Measurements from ENCODE around the gene DHX30. TPM values are rescaled to one million over a fixed set of nuclear protein-coding genes. Genes with fewer than 3 reads are reported as not detected.

The DHX30 gene
- total RNA-seq, 1 donor from 2014 or later = 56.0 TPM

GRCh38 chr3:47852604-47853602, 50.0 kb downstream of the DHX30 start:
- DNase-seq (ENCODE audit: low read depth in 2 of 2) = no peak

DNA sequence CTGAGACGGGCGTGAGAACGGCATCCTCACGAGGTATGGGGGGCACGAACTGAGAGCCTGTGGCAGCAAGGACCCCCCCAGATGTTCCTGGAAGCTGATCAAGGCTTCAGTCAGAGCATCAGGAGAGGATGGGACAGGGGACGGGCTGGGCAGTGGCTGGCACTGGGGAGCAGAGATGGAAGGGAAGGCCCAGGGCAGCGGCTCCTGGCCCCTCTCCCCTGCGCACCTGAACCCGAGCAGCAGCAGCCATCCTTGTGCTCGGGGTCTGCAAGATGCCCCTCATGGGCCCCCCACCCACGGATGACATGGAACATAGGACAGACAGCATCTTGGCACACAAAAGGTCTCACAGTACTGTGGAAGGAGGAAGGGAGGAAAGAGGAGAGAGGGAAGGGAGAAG, 51.3 kb downstream of the DHX30 start:
- DNase-seq (ENCODE audit: low read depth in 2 of 2) = no peak

DNA sequence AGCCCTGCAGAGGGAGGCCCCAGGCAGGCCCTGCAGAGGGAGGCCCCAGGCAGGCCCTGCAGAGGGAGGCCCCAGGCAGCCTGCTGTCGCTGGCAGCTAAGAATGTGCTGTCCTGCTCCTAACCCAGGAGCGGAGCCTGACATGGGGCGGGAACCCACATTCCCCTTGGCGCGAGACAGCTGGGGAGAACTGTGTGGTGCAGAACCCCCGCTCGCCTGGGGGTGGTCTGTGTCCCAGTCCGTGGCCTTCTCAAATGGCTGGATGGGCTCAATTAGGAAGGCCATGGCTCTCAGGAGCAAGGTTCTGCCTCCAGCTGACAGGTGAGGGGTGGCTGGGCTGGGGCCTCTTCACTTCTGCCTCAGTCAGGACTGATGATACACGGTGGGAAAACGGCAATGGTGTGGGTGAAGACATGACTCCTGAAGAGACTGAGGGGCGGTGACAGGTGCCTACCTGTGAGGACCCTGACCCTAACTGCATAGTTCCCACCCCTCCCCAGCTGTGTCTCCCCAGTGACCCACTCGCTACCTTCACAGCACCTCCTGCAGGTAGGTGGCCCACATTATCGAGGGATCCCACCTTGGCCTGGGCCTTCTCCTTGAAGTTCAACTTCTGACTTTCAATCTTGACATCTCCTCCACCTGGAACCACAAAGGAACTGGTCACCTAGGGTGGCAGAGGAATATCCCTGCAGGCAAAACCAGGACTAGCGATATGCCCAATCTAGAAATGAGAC, 52.0 kb downstream of the DHX30 start:
- DNase-seq (ENCODE audit: low read depth in 2 of 2) = no peak

- no peak for DNase-seq (ENCODE audit: low read depth in 2 of 2)
These were observed 52.8 kb downstream of the DHX30 start for GRCh38 chr3:47855461-47856383.

DNA sequence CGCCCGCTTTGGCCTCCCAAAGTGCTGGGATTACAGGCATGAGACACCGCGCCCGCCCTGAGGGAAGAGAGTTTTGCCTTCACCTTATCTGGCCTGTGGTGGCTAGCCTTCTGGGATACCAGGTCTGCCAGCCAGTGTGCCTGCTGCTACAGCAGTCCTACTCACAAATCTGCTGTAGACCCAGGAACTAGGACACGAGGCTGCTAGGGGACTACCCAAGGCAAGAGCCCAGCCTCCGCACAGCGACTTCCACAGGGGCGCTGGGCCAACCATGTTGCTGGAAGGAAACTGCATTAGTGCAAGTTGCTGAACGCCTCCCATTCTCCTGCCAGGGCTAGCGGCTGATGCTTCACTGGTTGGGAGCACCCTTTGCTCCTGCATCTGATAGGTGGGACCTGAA, 53.7 kb downstream of the DHX30 start:
- DNase-seq (ENCODE audit: low read depth in 2 of 2) = no peak

DNA sequence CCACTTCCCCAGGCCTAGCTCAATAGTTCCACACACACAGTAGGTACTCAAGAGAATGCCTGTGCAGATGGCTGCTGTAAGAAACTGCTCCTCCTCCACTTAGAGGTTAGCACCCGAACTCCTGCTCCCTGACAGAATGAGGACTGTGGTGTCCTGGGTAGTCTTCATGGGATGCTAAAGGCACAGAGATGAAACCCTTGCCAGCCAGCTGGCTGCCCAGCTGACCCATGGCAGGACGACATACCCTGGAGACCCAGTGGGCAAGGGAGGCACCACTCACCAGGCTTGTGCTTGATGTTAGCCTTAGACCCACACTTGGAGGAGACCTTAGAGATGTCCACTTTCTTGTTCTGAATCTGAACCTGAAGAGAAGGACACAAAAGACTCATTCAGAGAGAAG, 54.2 kb downstream of the DHX30 start:
- DNase-seq (ENCODE audit: low read depth in 2 of 2) = no peak

GRCh38 chr3:47859956-47860605, 57.1 kb downstream of the DHX30 start:
- no peak for DNase-seq (ENCODE audit: low read depth in 2 of 2)

DNA sequence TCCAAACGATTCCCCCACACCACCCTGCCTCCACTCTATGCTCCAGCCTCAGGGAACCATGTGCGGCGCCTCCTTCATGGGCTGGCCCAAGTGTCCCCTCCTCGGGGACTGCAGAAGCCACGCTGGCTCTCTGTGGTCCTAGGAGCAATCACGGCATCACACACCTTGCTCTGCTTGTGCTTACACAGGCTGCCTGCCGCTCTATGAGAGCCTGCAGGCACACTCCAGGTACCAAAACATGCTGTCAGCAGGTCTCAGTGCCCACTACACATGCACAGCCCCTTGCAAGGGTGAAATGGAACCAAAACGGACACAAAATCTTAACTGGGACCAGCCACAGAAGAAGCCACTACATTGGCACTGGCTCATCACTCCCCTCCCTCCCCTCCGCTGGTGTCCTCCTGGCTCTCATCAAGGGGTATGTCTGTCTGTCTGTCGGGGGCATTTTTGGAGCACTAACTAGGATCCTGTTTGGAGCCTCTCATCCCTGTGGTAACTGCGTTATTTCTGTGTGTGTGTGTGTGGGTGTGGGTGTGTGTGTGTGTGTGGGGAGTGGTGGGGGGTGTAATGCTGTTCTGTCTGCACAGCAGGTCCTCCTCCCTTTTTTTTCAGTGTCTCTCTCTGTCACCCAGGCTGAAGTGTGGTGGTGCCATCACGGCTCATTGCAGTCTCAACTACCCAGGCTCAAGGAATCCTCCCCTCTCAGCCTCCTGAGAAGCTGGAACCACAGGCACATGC, 60.6 kb downstream of the DHX30 start:
- DNase-seq (ENCODE audit: low read depth in 2 of 2) = no peak

GRCh38 chr3:47865192-47865591, 62.3 kb downstream of the DHX30 start:
- DNase-seq (ENCODE audit: low read depth in 2 of 2) = peak in 1 of 2 donors; percentile 33

GRCh38 chr3:47867451-47868044, 64.6 kb downstream of the DHX30 start:
- no peak for DNase-seq (ENCODE audit: low read depth in 2 of 2)

GRCh38 chr3:47868306-47868705, 65.4 kb downstream of the DHX30 start:
- no peak for DNase-seq (ENCODE audit: low read depth in 2 of 2)

- DNase-seq (ENCODE audit: low read depth in 2 of 2) = no peak
These were observed 67.2 kb downstream of the DHX30 start for GRCh38 chr3:47870156-47870555.

DNA sequence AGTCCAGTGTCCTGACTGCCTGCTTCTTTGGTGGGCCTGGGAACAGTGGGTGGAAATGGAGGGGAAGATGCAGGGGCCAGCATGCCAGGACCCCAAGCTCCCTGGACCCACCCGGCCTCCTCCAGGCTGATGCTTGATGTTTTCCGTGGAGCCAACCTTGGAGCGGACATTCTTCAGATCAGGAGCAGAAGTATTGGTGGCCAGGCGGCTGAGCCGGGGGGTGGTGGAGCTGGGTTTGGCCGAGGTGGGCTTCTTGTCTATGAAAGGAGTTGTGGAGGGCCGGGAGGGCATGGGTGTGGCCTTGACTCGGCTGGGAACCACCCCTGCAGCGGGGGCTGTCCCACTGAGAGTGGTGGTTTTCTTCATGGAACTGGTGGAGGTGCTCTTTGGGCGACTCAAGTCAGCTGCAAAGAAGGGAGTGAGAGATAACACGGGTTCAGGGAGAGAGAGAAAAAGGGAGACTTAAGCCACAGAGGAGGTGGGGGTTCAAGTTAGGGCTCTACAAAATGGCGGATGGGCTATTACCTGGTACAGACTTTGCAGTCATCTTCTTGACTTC, 67.8 kb downstream of the DHX30 start:
- DNase-seq (ENCODE audit: low read depth in 2 of 2) = no peak

DNA sequence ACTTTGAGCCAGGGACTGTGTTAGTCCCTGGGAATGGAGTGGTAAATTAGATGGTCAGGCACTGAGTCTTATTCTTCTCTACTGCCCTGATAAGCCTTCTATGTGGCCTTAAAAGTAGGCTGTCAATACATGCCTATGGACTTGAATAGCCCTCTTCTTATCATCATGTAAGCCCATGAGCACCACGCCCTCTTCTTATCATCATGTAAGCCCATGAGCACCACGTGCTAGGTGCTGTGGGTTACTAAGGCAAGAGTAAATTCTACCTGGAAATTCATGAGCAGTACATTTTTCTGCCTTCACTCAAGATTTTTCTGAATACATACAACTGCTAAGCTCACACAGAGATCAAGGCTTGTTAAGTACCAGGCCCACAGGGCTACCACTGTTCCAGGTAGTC, 68.5 kb downstream of the DHX30 start:
- no peak for DNase-seq (ENCODE audit: low read depth in 2 of 2)

GRCh38 chr3:47872916-47873315, 70.0 kb downstream of the DHX30 start:
- no peak for DNase-seq (ENCODE audit: low read depth in 2 of 2)

GRCh38 chr3:47874438-47874837, 71.5 kb downstream of the DHX30 start:
- no peak for DNase-seq (ENCODE audit: low read depth in 2 of 2)

- DNase-seq (ENCODE audit: low read depth in 2 of 2) = no peak
These were observed 72.0 kb downstream of the DHX30 start for GRCh38 chr3:47874913-47875312.

DNA sequence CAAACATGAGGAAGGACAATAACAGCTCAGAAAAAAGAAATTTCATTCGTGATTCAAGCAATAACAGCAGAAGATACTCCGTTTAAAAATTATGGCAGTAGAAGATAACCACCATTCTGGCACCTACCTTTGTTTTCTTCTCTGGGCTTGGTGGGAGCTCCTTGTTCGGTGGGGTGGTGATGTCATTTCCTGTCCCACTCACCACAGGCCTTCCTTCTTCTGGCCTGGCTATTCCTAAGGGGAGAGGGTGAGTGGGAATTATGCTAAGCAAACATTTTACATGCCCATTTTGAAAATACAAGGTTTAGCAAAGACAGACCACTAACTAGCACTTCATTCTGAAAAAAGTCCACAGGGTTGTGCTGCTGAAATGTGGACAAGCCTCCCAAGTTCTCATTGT, 74.4 kb downstream of the DHX30 start:
- peak in 1 of 2 donors; percentile 68 for DNase-seq (ENCODE audit: low read depth in 2 of 2)

- peak in 1 of 2 donors; percentile 58 for DNase-seq (ENCODE audit: low read depth in 2 of 2)
These were observed 74.8 kb downstream of the DHX30 start for GRCh38 chr3:47877719-47878118.

DNA sequence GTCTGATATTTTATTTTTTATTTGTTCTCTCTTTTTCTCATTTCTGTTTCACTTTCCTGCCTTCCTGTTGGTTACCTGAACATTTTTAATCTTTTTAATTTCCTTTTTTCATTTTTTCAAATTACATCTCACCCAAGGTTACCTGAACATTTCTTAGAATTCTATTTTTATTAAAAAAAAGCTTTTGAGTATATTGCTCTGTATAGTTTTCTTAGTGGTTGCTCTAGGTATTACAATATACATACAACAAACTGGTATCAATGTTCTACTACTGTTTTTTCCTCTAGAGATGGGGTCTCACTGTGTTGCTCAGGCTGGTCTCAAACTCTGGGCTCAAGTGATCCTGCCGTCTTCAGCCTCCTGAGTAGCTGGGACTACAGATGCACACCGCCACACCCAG, 79.4 kb downstream of the DHX30 start:
- no peak for DNase-seq (ENCODE audit: low read depth in 2 of 2)
